Measurements from ENCODE around the gene SNRPA. TPM values are rescaled to one million over a fixed set of nuclear protein-coding genes. Genes with fewer than 3 reads are reported as not detected.

Gene SNRPA
- polyA plus RNA-seq, 1 donor (not counting 4 experiments of a cell fraction or from before 2014, with no cell fraction given) = 93.4 TPM

DNA sequence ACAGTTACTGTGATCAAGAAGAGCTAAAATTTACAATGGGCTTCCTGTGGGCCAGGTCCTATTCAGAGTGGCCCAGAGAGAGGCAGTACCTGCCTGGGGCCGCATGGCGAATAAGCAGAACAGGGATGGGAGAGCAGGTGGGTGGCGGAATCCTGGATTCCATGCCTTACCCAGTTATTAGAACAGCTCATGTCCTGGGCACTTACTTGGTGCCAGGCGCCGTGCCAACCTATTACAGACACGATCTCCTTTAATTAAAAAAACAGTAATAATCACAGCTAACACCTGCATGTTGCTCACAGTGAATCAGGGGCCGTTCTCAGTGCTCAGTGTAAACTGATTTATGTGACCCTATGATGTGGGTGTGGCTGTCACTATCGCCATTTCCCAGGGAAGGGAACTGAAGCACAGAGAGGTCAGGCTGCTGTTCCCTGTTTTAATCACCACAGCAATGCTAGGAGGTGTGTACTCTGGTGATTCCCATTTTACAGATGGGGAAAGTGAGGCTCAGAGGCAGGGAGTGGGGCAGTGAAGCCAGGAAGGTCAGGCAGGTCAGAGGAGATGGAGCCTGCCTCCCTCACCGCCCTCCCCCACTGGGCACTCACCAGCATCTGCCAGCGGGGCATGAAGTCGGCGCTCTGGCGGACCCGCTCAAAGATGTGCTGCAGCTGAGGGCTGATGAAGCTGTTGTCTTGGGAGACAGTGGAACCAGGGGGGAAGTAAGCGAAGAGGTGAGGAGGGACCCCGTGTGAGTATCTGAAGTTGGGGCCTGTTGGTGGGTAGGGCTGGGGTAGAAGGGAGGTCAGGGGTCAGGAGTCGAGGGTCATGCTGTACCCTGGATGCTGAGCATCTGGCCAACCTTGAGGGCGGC lies 46.3 kb upstream of the SNRPA start:
- H3K4me3 ChIP-seq (ENCODE audit: control insufficient read depth in 2 of 3, extremely low read depth in 1 of 3, insufficient read depth in 2 of 3, low read depth in 1 of 3, low read length in 3 of 3) = no peak overlapping the region
- H3K4me1 ChIP-seq (ENCODE audit: control insufficient read depth, extremely low read depth, insufficient read depth, low read length) = no peaks in the 10 kb centered on the region
- H2AFZ ChIP-seq (ENCODE audit: control insufficient read depth, low read length) = no peak overlapping the region
- dilution Hi-C loops (cut with MboI; ENCODE audit: extremely low pct_ligation_motif_present, low sequenced_read_pairs) = no loop called here
- no peaks in the 10 kb centered on the region for H3K79me2 ChIP-seq (ENCODE audit: control insufficient read depth, insufficient read depth, low read length)
- no peak for DNase-seq (ENCODE audit: low read depth, low spot score)
- H3K9me3 ChIP-seq (ENCODE audit: control insufficient read depth, low read depth, low read length) = no peaks in the 10 kb centered on the region
- TF ChIP-seq EZH2 (IDR thresholded peaks at IDR 0.05; ENCODE audit: low read length) = no peak
- TF ChIP-seq, protein P1, sequence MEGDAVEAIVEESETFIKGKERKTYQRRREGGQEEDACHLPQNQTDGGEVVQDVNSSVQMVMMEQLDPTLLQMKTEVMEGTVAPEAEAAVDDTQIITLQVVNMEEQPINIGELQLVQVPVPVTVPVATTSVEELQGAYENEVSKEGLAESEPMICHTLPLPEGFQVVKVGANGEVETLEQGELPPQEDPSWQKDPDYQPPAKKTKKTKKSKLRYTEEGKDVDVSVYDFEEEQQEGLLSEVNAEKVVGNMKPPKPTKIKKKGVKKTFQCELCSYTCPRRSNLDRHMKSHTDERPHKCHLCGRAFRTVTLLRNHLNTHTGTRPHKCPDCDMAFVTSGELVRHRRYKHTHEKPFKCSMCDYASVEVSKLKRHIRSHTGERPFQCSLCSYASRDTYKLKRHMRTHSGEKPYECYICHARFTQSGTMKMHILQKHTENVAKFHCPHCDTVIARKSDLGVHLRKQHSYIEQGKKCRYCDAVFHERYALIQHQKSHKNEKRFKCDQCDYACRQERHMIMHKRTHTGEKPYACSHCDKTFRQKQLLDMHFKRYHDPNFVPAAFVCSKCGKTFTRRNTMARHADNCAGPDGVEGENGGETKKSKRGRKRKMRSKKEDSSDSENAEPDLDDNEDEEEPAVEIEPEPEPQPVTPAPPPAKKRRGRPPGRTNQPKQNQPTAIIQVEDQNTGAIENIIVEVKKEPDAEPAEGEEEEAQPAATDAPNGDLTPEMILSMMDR (optimal IDR thresholded peaks at IDR 0.05 in 1 of 3, IDR thresholded peaks at IDR 0.05 in 1 of 3, conservative IDR thresholded peaks at IDR 0.05 in 1 of 3; ENCODE audit: extremely low read depth in 1 of 3, insufficient read depth in 2 of 3, low read length in 3 of 3) = no peak
- H3K9me1 ChIP-seq (ENCODE audit: control insufficient read depth, extremely low read depth, insufficient read depth, low read length) = no peaks in the 10 kb centered on the region
- FAIRE-seq = no peak
- no peaks in the 10 kb centered on the region for H3K27me3 ChIP-seq (ENCODE audit: control insufficient read depth, extremely low read depth, insufficient read depth, low read length)
- no peaks in the 10 kb centered on the region for H4K20me1 ChIP-seq (ENCODE audit: control insufficient read depth, extremely low read depth, insufficient read depth, low read length)
- H3K4me2 ChIP-seq (ENCODE audit: control insufficient read depth, extremely low read depth, insufficient read depth, low read depth, low read length) = no peak overlapping the region
- no peak overlapping the region for H3K9ac ChIP-seq (ENCODE audit: control insufficient read depth, extremely low read depth, insufficient read depth, low read length)
- peaks cover 20 to 36% of the 10 kb centered on the region in 2 experiments for H3K36me3 ChIP-seq (ENCODE audit: control insufficient read depth in 2 of 2, extremely low read depth in 1 of 2, insufficient read depth in 2 of 2, low read length in 2 of 2)
- no peak overlapping the region for H3K27ac ChIP-seq (ENCODE audit: control insufficient read depth, insufficient read depth, low read length)

DNA sequence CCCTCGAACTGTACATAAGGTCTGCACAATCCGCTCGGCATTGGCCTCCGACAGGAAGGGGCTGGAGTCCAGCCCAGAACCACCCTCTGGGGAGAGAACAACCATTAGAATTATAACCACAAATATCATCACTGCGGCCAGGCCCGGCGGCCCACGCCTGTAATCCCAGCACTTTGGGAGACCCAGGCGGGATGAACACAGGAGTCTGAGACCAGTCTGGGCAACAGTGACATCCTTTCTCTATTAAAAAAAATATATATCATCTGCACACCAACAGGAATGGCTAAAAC lies 45.7 kb upstream of the SNRPA start:
- Histone ChIP-seq H3K9me3 (ENCODE audit: control insufficient read depth, low read depth, low read length) (no peaks in the 10 kb centered on the region), H3K36me3 (ENCODE audit: control insufficient read depth in 2 of 2, extremely low read depth in 1 of 2, insufficient read depth in 2 of 2, low read length in 2 of 2) (peaks cover 22 to 38% of the 10 kb centered on the region in 2 experiments), H3K27me3 (ENCODE audit: control insufficient read depth, extremely low read depth, insufficient read depth, low read length) (no peaks in the 10 kb centered on the region), H3K4me1 (ENCODE audit: control insufficient read depth, extremely low read depth, insufficient read depth, low read length) (no peaks in the 10 kb centered on the region), H3K27ac (ENCODE audit: control insufficient read depth, insufficient read depth, low read length) (no peak overlapping the region), H3K4me2 (ENCODE audit: control insufficient read depth, extremely low read depth, insufficient read depth, low read depth, low read length) (no peak overlapping the region), H2AFZ (ENCODE audit: control insufficient read depth, low read length) (no peak overlapping the region), H3K9me1 (ENCODE audit: control insufficient read depth, extremely low read depth, insufficient read depth, low read length) (no peaks in the 10 kb centered on the region), H3K4me3 (ENCODE audit: control insufficient read depth in 2 of 3, extremely low read depth in 1 of 3, insufficient read depth in 2 of 3, low read depth in 1 of 3, low read length in 3 of 3) (no peak overlapping the region), H3K79me2 (ENCODE audit: control insufficient read depth, insufficient read depth, low read length) (no peaks in the 10 kb centered on the region), H4K20me1 (ENCODE audit: control insufficient read depth, extremely low read depth, insufficient read depth, low read length) (no peaks in the 10 kb centered on the region), H3K9ac (ENCODE audit: control insufficient read depth, extremely low read depth, insufficient read depth, low read length) (no peak overlapping the region)
- DNase-seq (ENCODE audit: low read depth, low spot score) = no peak
- no peak for FAIRE-seq
- TF ChIP-seq, protein P1 (optimal IDR thresholded peaks at IDR 0.05 in 1 of 3, IDR thresholded peaks at IDR 0.05 in 1 of 3, conservative IDR thresholded peaks at IDR 0.05 in 1 of 3; ENCODE audit: extremely low read depth in 1 of 3, insufficient read depth in 2 of 3, low read length in 3 of 3) = no peak
- dilution Hi-C loops (cut with MboI; ENCODE audit: extremely low pct_ligation_motif_present, low sequenced_read_pairs) = no loop called here

Measured in keratinocyte (primary cell).